HepG2 (cell line): Measurements from ENCODE around the gene CCDC88B. TPM values are rescaled to one million over a fixed set of nuclear protein-coding genes. Genes with fewer than 3 reads are reported as not detected.

Source experiments
- AGO2 ChIP-seq: fragments of 200-400 bp; formaldehyde crosslinking; optimal IDR thresholded peaks from 2 replicates; pipeline ENCODE3; 2017; ENCODE audit warnings: mild to moderate bottlenecking, low read depth, low read length, moderate library complexity
- CEBPG ChIP-seq: IDR thresholded peaks from 2 replicates; pipeline ENCODE4 v1.6.1; 2016
- polyA plus RNA-seq, 8 experiments: library from polyadenylated mRNA; depleted of rRNA in 3 of 8; stranded (reverse) in 7 of 8; unstranded in 1 of 8; fragments of >200 nt; fragmentation: Illumina TruSeq in 4 of 8; extraction: Trizol in 4 of 8; gene quantifications; 2 replicates each; pipeline versions ENCODE4 v1.2.1 to v1.2.3, GENCODE V29; 2011 to 2016; ENCODE audit warnings: low read depth in 4 of 8, missing spikeins in 1 of 8, mixed read lengths in 1 of 8; ENCODE audit not compliant: insufficient read depth in 1 of 8
- total RNA-seq, 5 experiments: library from RNA; depleted of rRNA; stranded (reverse); fragments of >200 nt; fragmentation: Illumina TruSeq; extraction: Trizol; gene quantifications; 2 replicates each; pipeline ENCODE4 v1.2.3, GENCODE V29; 2016; ENCODE audit warnings: low read depth in 1 of 5
- TF ChIP-seq, protein P1 (sequence below): sonication (generic); formaldehyde crosslinking; IDR thresholded peaks from 2 replicates; pipeline ENCODE4; 2020; ENCODE audit warnings: missing genetic modification reagents, mild to moderate bottlenecking, borderline replicate concordance
- TF ChIP-seq, protein P2 (sequence below): IDR thresholded peaks from 2 replicates; pipeline ENCODE4 v1.6.1; 2016; ENCODE audit warnings: low read depth, borderline replicate concordance
- TF ChIP-seq, protein P3 (sequence below): sonication (generic); formaldehyde crosslinking; IDR thresholded peaks from 2 replicates; pipeline ENCODE4 v1.9.0; 2021; ENCODE audit warnings: mild to moderate bottlenecking, missing genetic modification reagents
- TF ChIP-seq, protein P4 (sequence below): sonication (generic); formaldehyde crosslinking; conservative IDR thresholded peaks from 2 replicates; pipeline ENCODE4 v1.4.0; 2020; ENCODE audit warnings: missing genetic modification reagents
- TF ChIP-seq, protein P5 (sequence below): IDR thresholded peaks from 2 replicates; pipeline ENCODE4 v1.6.1; 2016; ENCODE audit warnings: low read depth, missing genetic modification reagents, missing compliant biosample characterization
- TF ChIP-seq, protein P6 (sequence below): sonication (generic); formaldehyde crosslinking; IDR thresholded peaks from 2 replicates; pipeline ENCODE4 v1.4.0; 2020; ENCODE audit warnings: mild to moderate bottlenecking, missing genetic modification reagents

The CCDC88B gene
- total and polyA plus RNA-seq, 2 of the 13 experiments (the other 11 are each of a cell fraction or from before 2014, with no cell fraction given), result 3.6 to 4.8 TPM

DNA sequence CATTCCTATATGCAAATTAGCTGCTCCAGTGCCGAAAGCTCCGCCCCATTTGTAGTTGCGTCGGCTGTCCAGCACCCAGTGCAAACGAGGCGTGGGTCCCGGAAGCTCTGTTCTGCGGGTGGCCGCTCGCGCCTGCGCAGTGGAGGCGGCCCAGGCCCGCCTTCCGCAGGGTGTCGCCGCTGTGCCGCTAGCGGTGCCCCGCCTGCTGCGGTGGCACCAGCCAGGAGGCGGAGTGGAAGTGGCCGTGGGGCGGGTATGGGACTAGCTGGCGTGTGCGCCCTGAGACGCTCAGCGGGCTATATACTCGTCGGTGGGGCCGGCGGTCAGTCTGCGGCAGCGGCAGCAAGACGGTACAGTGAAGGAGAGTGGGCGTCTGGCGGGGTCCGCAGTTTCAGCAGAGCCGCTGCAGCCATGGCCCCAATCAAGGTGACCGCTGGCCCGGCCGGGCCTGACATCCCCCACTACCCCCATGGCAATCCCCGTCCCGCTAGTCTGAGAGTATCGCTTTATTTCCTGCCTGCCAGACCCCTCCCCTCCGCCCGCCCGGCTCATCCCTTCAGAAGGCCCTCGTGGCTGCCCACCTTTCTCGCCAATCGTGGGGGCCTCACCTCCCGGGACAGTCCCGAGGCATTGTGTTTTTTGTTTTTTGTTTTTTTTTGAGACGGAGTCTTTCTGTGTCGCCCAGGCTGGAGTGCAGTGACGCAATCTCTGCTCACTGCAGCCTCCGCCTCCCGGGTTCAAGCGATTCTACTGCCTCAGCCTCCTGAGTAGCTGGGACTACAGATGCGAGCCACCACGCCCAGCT is 21.8 kb upstream of the CCDC88B start, which contains the start of gene PRDX5 (continued):
- TF ChIP-seq, protein P1, sequence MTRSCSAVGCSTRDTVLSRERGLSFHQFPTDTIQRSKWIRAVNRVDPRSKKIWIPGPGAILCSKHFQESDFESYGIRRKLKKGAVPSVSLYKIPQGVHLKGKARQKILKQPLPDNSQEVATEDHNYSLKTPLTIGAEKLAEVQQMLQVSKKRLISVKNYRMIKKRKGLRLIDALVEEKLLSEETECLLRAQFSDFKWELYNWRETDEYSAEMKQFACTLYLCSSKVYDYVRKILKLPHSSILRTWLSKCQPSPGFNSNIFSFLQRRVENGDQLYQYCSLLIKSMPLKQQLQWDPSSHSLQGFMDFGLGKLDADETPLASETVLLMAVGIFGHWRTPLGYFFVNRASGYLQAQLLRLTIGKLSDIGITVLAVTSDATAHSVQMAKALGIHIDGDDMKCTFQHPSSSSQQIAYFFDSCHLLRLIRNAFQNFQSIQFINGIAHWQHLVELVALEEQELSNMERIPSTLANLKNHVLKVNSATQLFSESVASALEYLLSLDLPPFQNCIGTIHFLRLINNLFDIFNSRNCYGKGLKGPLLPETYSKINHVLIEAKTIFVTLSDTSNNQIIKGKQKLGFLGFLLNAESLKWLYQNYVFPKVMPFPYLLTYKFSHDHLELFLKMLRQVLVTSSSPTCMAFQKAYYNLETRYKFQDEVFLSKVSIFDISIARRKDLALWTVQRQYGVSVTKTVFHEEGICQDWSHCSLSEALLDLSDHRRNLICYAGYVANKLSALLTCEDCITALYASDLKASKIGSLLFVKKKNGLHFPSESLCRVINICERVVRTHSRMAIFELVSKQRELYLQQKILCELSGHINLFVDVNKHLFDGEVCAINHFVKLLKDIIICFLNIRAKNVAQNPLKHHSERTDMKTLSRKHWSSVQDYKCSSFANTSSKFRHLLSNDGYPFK, result no peak; the same call in 1 of the 2 replicates
- TF ChIP-seq, protein P2, sequence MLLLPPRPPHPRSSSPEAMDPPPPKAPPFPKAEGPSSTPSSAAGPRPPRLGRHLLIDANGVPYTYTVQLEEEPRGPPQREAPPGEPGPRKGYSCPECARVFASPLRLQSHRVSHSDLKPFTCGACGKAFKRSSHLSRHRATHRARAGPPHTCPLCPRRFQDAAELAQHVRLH (CRISPR knock-in tag), result no peak
- TF ChIP-seq, protein P3, sequence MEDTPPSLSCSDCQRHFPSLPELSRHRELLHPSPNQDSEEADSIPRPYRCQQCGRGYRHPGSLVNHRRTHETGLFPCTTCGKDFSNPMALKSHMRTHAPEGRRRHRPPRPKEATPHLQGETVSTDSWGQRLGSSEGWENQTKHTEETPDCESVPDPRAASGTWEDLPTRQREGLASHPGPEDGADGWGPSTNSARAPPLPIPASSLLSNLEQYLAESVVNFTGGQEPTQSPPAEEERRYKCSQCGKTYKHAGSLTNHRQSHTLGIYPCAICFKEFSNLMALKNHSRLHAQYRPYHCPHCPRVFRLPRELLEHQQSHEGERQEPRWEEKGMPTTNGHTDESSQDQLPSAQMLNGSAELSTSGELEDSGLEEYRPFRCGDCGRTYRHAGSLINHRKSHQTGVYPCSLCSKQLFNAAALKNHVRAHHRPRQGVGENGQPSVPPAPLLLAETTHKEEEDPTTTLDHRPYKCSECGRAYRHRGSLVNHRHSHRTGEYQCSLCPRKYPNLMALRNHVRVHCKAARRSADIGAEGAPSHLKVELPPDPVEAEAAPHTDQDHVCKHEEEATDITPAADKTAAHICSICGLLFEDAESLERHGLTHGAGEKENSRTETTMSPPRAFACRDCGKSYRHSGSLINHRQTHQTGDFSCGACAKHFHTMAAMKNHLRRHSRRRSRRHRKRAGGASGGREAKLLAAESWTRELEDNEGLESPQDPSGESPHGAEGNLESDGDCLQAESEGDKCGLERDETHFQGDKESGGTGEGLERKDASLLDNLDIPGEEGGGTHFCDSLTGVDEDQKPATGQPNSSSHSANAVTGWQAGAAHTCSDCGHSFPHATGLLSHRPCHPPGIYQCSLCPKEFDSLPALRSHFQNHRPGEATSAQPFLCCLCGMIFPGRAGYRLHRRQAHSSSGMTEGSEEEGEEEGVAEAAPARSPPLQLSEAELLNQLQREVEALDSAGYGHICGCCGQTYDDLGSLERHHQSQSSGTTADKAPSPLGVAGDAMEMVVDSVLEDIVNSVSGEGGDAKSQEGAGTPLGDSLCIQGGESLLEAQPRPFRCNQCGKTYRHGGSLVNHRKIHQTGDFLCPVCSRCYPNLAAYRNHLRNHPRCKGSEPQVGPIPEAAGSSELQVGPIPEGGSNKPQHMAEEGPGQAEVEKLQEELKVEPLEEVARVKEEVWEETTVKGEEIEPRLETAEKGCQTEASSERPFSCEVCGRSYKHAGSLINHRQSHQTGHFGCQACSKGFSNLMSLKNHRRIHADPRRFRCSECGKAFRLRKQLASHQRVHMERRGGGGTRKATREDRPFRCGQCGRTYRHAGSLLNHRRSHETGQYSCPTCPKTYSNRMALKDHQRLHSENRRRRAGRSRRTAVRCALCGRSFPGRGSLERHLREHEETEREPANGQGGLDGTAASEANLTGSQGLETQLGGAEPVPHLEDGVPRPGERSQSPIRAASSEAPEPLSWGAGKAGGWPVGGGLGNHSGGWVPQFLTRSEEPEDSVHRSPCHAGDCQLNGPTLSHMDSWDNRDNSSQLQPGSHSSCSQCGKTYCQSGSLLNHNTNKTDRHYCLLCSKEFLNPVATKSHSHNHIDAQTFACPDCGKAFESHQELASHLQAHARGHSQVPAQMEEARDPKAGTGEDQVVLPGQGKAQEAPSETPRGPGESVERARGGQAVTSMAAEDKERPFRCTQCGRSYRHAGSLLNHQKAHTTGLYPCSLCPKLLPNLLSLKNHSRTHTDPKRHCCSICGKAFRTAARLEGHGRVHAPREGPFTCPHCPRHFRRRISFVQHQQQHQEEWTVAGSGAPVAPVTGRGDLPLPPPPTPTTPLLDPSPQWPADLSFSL (CRISPR knock-in tag), result no peak
- TF ChIP-seq, protein P4, sequence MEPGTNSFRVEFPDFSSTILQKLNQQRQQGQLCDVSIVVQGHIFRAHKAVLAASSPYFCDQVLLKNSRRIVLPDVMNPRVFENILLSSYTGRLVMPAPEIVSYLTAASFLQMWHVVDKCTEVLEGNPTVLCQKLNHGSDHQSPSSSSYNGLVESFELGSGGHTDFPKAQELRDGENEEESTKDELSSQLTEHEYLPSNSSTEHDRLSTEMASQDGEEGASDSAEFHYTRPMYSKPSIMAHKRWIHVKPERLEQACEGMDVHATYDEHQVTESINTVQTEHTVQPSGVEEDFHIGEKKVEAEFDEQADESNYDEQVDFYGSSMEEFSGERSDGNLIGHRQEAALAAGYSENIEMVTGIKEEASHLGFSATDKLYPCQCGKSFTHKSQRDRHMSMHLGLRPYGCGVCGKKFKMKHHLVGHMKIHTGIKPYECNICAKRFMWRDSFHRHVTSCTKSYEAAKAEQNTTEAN, result peak; percentile 67; the same call in 1 of the 2 replicates
- TF ChIP-seq CEBPG (CRISPR knock-in tag) (peak; percentile 78), AGO2 (peak; percentile 56)
- TF ChIP-seq, protein P5, sequence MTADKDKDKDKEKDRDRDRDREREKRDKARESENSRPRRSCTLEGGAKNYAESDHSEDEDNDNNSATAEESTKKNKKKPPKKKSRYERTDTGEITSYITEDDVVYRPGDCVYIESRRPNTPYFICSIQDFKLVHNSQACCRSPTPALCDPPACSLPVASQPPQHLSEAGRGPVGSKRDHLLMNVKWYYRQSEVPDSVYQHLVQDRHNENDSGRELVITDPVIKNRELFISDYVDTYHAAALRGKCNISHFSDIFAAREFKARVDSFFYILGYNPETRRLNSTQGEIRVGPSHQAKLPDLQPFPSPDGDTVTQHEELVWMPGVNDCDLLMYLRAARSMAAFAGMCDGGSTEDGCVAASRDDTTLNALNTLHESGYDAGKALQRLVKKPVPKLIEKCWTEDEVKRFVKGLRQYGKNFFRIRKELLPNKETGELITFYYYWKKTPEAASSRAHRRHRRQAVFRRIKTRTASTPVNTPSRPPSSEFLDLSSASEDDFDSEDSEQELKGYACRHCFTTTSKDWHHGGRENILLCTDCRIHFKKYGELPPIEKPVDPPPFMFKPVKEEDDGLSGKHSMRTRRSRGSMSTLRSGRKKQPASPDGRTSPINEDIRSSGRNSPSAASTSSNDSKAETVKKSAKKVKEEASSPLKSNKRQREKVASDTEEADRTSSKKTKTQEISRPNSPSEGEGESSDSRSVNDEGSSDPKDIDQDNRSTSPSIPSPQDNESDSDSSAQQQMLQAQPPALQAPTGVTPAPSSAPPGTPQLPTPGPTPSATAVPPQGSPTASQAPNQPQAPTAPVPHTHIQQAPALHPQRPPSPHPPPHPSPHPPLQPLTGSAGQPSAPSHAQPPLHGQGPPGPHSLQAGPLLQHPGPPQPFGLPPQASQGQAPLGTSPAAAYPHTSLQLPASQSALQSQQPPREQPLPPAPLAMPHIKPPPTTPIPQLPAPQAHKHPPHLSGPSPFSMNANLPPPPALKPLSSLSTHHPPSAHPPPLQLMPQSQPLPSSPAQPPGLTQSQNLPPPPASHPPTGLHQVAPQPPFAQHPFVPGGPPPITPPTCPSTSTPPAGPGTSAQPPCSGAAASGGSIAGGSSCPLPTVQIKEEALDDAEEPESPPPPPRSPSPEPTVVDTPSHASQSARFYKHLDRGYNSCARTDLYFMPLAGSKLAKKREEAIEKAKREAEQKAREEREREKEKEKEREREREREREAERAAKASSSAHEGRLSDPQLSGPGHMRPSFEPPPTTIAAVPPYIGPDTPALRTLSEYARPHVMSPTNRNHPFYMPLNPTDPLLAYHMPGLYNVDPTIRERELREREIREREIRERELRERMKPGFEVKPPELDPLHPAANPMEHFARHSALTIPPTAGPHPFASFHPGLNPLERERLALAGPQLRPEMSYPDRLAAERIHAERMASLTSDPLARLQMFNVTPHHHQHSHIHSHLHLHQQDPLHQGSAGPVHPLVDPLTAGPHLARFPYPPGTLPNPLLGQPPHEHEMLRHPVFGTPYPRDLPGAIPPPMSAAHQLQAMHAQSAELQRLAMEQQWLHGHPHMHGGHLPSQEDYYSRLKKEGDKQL (CRISPR knock-in tag), result peak; percentile 29; the same call in 1 of the 2 replicates
- TF ChIP-seq, protein P6, sequence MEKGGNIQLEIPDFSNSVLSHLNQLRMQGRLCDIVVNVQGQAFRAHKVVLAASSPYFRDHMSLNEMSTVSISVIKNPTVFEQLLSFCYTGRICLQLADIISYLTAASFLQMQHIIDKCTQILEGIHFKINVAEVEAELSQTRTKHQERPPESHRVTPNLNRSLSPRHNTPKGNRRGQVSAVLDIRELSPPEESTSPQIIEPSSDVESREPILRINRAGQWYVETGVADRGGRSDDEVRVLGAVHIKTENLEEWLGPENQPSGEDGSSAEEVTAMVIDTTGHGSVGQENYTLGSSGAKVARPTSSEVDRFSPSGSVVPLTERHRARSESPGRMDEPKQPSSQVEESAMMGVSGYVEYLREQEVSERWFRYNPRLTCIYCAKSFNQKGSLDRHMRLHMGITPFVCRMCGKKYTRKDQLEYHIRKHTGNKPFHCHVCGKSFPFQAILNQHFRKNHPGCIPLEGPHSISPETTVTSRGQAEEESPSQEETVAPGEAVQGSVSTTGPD (CRISPR knock-in tag), result no peak
